Measurements from ENCODE around the gene ALOXE3.

- TF ChIP-seq CTCF (IDR thresholded peaks at IDR 0.05) (no peak), EZH2 (IDR thresholded peaks at IDR 0.05) (no peak), EZH2phosphoT487 (IDR thresholded peaks at IDR 0.05) (no peak)
These were observed 22.0 kb upstream of the ALOXE3 start for GRCh38 chr17:8140065-8141029.

Data from neural progenitor cell (in vitro differentiated cells).